ENCODE data around the gene TMEM108.

GRCh38 chr3:133192363-133192945 lies 154.3 kb downstream of the TMEM108 start:
- no peak for TF ChIP-seq EZH2 (IDR thresholded peaks at IDR 0.05; ENCODE audit: borderline replicate concordance, low read depth, low read length, severe bottlenecking)
- TF ChIP-seq CTCF (IDR thresholded peaks at IDR 0.05; ENCODE audit: borderline replicate concordance, extremely low read depth, low read length, poor library complexity, severe bottlenecking): no peak

Measured in DND-41 (cell line).